ENCODE data around the gene LENG1.

The LENG1 gene

DNA sequence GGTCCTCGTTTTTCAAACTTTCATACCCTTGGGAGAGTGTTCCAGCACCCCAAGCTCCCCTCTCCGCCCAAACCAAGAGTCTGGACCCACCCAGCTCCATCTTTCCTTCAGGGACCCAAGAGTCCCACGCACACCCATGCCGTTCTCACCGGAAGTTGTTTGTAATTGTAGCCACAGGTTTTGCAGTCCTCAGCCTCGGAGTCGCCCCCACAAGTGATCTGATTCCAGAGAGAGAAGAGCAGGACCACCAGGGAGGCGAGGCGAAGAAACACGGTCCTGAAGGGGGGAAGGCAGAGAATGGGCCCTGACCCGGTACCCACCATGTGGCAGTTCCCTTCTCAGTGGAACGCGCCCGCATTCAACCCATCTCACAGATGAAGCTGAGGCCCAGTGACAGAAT lies 3.4 kb upstream of the LENG1 start:
- DNase-seq: no peak

DNA sequence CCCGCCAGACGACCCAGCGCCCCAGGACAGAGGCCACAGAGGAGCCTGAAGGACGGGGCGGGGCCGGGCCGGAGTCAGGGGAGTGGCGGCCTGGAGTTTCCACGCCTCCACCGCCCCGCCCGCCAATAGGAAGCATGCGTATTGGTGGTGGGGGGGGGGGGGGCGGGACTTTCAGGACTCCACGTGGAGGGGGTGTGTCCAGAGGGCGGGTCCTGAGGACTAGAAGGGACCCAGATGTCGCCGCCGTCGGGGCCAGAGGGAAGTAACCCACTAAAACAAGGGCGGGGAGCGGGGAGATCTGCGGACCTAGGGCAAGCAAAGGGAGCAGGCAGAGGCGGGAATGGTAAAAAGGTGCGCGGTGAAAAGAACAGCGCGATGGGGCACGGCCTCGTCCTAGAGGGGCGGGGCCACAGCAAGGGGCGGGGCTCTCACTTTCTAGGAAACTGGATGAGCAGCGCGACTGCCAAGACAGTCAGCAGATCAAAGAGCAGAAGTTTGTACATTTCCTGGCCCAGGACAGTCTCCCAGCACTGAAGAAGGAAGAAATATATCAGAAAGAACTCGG lies 2.8 kb upstream of the LENG1 start:
- peak in 9 of 14 donors; percentile 29 to 78 (median 47) for DNase-seq

GRCh38 chr19:54160854-54161253 lies 1.3 kb upstream of the LENG1 start:
- no peak for DNase-seq

GRCh38 chr19:54160182-54160811 lies 776 bp upstream of the LENG1 start:
- DNase-seq: peak in 1 of 14 donors; percentile 55

DNA sequence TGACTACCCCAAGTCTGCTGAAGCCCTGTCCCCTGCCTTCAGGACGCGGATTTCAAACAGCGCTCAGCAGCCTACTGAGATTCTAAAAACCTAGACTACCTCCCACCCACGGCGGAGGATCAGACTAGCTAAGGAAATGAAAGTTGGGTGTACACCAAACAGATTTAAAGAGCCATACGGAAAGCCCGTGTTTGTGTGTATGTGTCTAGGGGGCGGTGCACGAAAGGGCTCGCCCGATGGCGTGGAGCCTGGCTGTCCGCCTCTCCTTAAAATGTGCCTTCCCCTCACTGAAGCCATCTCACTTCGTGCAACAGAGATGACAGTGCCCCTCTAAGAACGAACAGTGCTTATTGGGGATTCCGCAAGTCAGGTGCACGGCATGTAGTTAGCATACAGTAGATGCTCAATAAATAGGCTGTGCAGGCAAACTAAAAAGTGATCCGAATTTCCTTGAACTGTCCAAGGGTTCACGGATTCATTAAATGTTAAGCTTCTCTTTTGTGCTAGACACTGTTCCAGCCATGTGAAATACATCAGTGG lies 639 bp downstream of the LENG1 start:
- DNase-seq: no peak

GRCh38 chr19:54156953-54157352 lies 2.6 kb downstream of the LENG1 start:
- DNase-seq: no peak

GRCh38 chr19:54156490-54156889 lies 3.0 kb downstream of the LENG1 start:
- DNase-seq: no peak

DNA sequence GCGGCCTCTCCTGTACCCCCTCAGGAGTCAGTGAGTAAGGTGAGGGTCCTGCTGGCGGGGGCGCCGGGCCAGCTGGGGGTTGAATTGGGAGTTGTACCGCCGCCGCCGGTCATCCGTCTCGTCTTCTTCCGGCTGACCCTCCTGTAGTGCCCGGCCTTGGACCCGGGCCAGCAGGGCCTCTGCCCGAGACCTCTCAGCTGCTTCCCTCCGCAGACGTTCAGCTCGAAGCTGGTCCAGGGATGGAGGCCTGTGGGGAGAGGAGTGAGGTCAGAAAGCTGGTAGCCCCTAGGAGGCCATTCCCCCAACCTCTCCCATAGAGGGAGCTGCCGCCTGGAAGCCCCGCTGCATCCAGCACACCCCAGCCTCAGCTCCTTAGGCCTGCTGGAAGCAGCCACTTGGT lies 3.8 kb downstream of the LENG1 start:
- no peak for DNase-seq

DNA sequence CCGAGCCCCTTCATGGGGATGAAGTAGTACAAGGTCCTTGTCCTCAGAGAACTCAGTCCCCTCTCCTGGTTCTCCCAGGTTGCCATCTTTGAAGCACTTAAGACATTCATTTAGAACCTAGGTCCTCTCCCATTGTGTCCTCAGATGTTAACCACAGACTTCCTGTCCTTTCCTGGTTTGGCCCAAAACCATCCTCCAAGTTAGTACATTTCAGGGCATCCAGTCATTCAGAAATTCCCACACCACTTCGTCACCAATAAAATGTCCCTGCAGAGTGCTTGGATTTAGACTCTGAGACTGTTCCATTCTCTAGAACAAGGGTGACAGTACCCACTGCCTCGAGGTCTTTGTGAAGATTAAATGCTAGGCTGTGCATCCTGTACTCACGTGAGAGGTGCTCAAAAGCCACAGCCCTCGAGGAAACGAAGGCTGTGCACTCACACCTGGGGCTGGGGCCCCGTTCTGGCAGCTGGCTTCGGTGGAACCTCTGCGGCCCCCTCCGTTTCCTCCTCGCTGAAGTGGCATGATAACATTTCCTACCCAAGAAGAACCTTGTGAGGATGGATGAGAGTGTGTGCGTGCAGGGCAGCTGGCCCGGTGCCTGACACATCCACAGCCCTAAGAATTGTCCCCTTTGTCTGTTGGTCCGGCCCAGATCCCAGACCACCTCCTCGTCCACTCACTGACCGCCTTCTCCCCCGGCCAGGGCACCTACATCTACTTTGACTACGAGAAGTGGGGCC lies 4.7 kb downstream of the LENG1 start:
- DNase-seq: no peak

GRCh38 chr19:54153731-54154326 lies 5.7 kb downstream of the LENG1 start:
- no peak for DNase-seq

DNA sequence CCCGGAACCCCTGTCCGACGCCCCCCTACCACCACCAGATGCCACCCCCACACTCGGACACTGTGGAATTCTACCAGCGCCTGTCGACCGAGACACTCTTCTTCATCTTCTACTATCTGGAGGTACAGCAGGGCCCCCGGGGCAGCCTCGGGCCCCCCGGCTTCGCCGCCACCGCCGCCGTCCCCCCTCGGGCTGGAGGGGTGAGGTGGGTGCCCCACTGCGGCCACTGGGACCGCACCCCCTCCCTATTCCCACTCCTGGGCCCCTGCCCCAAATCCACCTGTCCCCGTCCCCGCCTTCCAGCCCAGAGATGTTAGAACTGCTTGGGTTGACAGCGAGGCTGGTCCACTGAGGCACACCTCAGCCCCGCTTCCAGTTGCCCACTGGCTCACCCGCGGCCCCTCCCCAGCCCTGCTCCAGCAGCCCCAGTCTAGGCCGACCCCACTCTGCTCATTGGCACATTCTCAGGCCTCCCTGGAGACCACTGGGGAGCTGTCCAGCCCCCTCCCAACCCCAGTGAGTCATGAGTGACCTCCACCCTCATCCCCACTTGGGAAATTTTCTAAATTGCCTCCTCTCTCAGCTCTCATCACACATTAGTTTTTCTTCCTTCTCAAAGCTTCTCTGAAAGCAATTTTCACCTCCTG lies 6.5 kb downstream of the LENG1 start:
- DNase-seq: no peak

DNA sequence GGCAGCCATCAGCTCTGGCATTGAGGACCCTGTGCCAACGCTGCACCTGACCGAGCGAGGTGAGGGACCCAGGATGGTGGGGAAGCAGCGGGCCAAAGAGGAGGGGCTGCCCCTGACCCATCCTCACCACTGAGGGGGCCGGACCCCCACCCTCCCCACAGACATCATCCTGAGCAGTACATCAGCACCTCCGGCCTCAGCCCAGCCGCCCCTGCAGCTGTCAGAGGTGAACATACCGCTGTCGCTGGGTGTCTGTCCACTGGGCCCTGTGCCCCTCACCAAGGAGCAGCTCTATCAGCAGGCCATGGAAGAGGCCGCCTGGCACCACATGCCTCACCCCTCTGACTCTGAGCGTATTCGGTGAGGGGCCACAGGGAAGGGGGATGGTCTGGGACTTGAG lies 7.3 kb downstream of the LENG1 start:
- no peak for DNase-seq

DNA sequence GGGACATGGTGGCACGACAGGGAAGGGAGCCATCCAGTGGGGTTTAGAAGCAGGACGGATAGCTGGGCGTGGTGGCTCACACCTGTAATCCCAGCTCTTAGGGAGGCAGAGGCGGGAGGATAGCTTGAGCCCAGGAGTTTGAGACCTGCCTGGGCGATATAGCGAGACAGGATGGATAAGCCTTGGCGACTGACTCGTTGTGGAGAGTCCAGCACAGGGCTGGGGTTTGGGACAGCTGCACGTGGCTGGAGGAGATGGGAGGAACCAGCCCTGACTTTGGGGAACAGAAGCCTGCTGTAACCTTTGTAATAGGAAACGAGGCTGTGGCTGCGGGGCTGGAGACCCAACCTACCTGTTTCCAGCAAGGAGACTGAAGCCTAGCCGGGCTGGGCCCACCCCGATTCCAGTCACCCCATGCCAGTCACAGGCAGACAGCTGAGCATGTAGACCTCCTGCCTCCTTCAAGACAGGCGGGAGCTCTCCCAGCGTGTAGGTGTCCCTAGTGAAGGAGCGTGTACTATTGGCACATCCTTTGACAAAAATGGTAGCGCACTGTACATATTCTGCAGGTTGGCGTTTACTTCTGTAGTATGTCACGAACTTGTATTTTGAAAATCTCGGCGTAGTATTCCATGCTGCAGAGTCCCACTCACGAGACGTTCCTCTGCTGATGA lies 8.0 kb downstream of the LENG1 start:
- DNase-seq: no peak

- no peak for DNase-seq
Measured at GRCh38 chr19:54149021-54149812, 10.3 kb downstream of the LENG1 start.

GRCh38 chr19:54148158-54148557 lies 11.4 kb downstream of the LENG1 start:
- no peak for DNase-seq

DNA sequence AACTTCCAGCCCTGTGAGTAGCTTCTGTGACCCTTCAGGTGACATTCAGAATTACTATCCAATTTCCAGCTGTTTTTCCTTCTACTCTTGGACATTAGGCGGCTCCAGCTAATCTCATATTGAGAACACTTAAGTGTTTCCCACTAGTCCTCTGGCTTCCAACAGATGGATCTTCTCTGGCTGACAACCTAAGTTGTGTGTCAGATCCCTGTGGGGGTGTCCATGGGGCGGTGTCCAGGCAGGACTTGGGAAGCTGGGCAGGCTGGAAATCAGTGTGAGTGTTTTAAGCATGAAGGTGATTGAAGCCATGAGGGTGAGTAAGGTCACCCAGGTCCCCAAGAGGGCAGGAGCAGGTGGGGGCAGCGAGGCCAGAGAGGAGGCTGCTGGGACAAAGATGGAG lies 11.8 kb downstream of the LENG1 start:
- DNase-seq: no peak

GRCh38 chr19:54145541-54146158 lies 13.9 kb downstream of the LENG1 start:
- DNase-seq: no peak

DNA sequence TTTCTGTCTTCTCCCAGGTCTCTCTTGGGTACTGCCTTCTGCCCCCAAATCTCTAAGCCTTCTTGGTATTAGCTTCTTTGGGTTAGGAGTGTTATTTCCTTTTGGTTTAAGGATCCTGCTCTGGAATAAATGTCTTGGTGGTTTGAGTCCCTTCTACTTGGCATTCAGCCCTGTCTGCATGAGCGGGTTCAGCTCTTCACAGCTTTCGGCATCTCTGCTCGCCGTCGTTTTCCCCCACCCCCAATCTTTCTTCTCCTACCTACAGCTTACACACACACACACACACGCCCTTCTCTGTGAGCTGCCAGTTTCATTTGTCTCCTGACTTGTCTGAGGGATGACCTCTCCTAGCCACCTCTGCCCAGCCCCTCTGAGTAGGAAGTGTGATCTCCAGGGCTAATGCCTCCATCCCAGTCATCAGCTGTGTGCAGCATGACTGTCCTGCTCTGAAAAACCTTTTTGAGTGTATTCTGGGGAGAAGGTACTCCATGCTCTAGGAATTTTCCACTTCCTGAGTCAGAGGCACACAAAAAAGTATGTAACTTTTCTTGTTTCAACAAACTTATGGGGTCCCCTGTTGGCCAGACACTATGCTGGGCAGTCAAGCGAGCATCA lies 17.2 kb downstream of the LENG1 start:
- DNase-seq: no peak

- no peak for DNase-seq
Measured at GRCh38 chr19:54141356-54141755, 18.2 kb downstream of the LENG1 start.

GRCh38 chr19:54138489-54139256 lies 20.8 kb downstream of the LENG1 start:
- peak in 1 of 14 donors; percentile 6 for DNase-seq

All from C1 segment of cervical spinal cord (tissue), 14 donors.